Activated CD8-positive, alpha-beta memory T cell treated with anti-CD3 and anti-CD28 coated beads for 4 hours (primary cell): Measurements from ENCODE around the gene SLC52A3.
A peak's percentile ranks its signal among the peaks of the same experiment; 100 is the strongest.
"Not testable (repeated sequence)": the region's sequence is repeated elsewhere in the genome, so short reads cannot be mapped to it uniquely, and the experiment has no call there.

Experiments
- DNase-seq, 2 donors: peaks; one replicate each; pipeline ENCODE4 v3.0.0-alpha.2; 2020; ENCODE audit warnings: low read depth in 2 of 2

SLC52A3 gene

DNA sequence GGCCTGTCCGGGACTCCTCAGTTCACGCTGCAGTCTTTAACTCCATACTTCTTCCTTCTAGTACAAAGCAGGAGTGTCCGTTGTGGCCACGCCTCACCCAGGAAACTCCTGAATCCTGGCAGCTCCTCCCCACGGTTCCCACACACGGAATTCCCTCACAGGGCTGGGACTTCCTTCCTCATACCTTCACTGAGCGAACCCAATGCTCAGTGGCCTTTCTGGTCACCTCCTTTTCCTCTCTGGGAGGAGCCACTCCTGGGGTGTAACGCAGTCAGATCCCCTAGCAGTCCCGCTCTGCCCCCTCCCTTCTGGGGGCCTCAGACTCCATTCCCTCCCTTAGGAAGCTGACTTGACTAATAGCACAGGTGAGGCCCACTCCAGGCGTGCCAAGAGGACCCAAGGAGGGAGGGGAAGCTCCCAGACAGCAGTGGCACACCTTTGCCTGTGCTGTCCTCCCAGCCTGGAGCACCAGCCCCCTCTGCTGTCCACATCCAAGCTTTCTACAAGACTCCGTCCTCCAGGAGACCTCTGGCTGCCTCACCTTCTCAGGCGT lies at the start of gene SLC52A3:
Gene SLC52A3 (minus strand): TSS at position 75 of the 553 bp plus-strand sequence. CDS start 2,726 bp downstream, outside the sequence.
- no peak for DNase-seq

- DNase-seq: peak; percentile 46 to 48
Observed at GRCh38 chr20:815914-816606, 47.8 kb upstream of the SLC52A3 start.

GRCh38 chr20:815226-815625 lies 46.9 kb upstream of the SLC52A3 start:
- DNase-seq: no peak

GRCh38 chr20:813390-813789 lies 45.1 kb upstream of the SLC52A3 start:
- no peak for DNase-seq

GRCh38 chr20:812435-812814 lies 44.1 kb upstream of the SLC52A3 start:
- DNase-seq: not testable (repeated sequence)

DNA sequence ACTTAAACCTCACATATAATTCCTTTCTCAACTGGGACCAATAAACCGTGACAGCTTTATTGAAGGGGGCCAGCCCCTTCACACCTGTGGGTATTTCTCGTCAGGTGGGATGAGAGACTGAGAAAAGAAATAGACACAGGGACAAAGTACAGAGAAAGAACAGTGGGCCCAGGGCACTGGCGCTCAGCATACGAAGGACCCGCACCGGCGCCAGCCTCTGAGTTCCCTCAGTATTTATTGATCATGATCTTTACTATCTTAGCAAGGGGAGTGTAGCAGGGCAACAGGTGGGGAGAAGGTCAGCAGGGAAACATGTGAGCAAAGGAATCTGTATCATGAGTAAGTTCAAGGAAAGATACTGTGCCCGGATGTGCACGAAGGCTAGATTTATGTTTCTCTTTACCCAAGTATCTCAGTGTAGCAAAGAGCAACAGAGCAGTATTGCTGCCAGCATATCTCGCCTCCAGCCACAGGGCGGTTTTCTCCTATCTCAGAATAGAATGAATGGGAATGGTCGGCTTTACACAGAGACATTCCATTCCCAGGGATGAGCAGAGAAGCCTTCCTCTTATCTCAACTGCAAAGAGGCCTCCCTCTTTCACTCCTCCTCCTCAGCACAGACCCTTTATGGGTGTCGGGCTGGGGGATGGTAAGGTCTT lies 43.6 kb upstream of the SLC52A3 start:
- not testable (repeated sequence) for DNase-seq

- DNase-seq: no peak
Observed at GRCh38 chr20:805713-806112, 37.4 kb upstream of the SLC52A3 start.

DNA sequence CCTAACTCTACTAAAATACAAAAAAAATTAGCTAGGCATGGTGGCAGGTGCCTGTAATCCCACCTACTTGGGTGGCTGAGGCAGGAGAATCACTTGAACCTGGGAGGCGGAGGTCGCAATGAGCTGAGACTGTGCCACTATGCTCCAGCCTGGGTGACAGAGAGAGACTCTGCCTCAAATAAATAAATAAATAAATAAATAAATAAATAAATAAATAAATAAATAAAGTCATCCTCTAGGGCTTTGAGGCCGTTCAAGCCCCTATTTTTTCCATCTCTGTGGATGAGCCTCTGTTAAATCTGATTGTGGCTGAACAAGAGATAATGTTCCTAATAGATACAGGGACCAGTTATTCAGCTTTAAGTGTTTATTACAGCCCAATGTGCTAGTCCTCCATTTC lies 33.4 kb upstream of the SLC52A3 start:
- DNase-seq: no peak

- DNase-seq: not testable (repeated sequence)
Observed at GRCh38 chr20:800026-800425, 31.7 kb upstream of the SLC52A3 start.

DNA sequence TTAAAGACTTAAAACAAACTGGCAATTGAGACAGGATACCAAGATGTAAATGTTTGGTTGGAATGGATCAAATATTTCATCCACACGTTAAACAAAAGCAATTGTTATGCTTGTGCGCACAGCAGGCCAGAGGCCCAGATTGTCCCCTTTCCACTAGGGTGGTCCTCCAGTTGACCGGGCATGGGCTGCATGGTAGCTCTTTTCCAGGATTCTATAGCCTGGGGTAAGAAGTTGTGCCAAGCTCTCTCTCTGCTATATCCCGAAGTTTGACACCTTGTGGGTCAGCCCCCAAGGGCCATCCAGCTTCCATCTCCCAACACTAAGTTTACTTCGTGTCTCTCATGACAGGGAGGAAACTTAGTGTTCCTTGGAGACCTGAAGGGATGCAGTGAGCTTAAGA lies 30.4 kb upstream of the SLC52A3 start:
- DNase-seq: not testable (repeated sequence)

GRCh38 chr20:796921-797320 lies 28.6 kb upstream of the SLC52A3 start:
- DNase-seq: no peak

DNA sequence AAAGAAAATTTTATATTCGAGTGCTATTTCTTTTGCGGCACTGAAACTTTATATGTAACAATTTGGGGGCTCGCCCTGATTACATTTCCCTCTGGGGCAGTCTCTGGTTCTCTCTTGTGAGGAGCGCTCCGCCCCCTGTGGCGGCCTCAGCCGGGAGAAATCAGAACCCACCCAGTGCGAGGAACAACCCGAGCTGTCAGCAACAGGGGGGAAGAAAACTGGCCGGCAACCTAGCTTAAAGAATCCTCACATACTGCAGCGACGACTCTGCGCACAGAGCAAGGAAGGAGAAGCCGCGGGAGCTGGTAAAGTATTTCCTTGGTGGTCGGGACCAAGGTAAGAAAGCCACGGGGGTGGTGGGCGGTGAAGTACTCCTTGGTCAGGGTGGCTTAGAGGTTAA lies 23.9 kb upstream of the SLC52A3 start:
- no peak for DNase-seq

DNA sequence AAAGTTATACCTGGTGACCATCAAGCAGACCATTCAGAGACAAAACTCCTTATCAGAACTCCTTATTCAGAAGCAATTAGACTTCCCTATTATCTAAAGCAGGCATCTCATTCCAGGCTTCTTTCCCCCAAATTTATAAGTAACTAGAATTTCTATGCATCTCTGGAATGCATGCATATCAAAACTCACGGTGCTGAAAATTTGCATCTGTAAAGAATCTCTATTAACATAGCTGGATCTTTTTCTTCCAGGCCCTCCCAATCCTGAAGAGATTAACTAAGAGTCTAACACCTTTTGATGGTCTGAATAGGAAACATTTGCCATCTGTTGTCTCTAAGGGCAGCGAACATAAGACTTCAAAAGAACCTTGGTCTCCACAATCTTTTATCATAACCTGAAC lies 22.8 kb upstream of the SLC52A3 start:
- DNase-seq: no peak

GRCh38 chr20:787825-788224 lies 19.5 kb upstream of the SLC52A3 start:
- no peak for DNase-seq

DNA sequence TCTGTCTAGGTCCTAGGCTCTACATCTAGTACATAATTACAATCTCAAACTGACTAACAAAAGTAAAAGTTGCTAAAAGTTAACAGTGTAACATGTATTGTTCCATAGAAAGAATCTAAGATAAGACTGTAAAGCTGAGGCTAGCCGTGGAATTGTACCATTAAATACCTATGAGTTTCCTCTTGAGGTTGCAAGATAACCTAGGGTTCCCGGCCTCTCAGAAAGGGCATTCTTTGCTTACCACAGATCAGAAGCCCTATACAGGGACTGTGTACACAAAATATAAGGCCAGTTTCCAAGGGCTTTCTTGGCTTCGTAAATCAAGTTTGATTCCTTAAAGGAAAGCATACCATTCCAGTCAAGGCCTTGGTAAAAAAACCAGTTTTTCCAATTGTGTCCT lies 11.5 kb upstream of the SLC52A3 start:
- no peak for DNase-seq

GRCh38 chr20:776165-776564 lies 7.9 kb upstream of the SLC52A3 start:
- no peak for DNase-seq

GRCh38 chr20:775679-776135 lies 7.4 kb upstream of the SLC52A3 start:
- no peak for DNase-seq

DNA sequence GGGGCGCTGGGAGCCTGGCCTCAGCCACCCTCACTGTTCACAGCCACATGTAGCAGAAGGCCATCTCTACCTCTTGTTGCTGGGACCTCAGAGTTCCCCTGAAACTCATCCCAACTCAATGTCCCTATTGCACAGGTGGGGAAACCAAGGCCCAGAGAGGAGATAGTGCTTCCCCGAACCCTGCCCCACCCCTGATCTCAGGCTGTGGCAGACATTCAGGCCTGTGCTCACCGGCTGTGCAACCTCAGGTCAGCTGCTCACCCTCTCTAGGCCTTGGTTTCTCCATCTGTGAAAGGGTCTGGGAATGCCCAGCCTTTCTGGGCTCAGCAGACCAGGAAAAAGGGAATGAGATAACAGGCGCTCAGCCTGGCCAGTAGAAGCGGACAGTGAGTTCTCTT lies 6.4 kb upstream of the SLC52A3 start:
- no peak for DNase-seq

- no peak for DNase-seq
Observed at GRCh38 chr20:774016-774659, 5.8 kb upstream of the SLC52A3 start.

DNA sequence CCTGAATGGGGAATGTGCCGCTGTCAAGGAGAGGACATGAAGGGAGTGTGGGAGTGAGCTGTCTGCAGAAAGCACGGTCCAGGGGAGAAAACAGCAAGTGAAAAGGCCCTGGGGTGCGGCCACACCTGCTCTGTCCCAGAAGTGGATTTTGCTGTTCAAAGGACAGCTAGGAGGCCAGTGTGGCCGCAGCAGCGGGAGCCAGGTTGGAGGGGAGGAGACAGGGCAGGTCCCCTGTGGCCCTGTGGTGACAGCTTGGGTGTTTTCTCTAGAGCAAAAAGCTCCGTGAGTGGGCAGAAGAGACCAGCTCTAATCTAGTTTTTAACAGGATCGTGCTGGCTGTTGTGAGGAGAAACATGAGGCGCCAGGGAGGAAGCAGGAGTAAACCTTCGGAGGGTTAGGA lies 4.5 kb upstream of the SLC52A3 start:
- DNase-seq: no peak

GRCh38 chr20:771741-772464 lies 3.6 kb upstream of the SLC52A3 start:
- no peak for DNase-seq

DNA sequence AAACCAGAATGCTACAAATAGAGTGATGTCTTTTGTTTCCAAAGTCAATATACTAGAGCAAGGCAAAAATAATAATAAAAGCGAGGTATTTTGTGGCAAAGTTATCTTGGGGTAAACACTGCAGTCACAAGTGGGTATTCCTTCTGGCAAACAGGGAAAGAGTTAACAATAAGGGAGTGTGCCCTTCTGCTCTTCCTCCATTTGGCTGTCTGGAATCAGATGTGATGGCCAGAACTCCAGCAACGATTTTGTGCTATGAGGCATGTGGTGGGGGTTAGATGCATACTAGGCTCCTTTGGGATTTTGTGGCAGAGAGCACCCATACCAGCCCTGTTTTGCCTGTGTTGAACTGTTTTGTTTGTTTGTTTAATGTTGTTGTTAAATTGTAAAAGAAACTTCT lies 2.4 kb upstream of the SLC52A3 start:
- no peak for DNase-seq
